Jurkat, Clone E6-1 (cell line): Measurements from ENCODE around the gene ANKRD33. TPM values are rescaled to one million over a fixed set of nuclear protein-coding genes. Genes with fewer than 3 reads are reported as not detected.
A peak's percentile ranks its signal among the peaks of the same experiment; 100 is the strongest.

Source experiments
- DNase-seq: peaks from one replicate; pipeline ENCODE4 v3.0.0-alpha.2; 2011; ENCODE audit warnings: low read depth, low spot score
- H3K4me3 ChIP-seq: 2 replicates; pipeline ENCODE4 v1.5.1; 2011; ENCODE audit warnings: mild to moderate bottlenecking, low read length, control low read depth, moderate library complexity
- polyA plus RNA-seq: library from polyadenylated mRNA; unstranded; fragments of >200 nt; gene quantifications from one replicate; pipeline ENCODE4 v1.2.1, GENCODE V29; 2012; ENCODE audit warnings: missing spikeins; ENCODE audit not compliant: insufficient read length, insufficient read depth

Gene ANKRD33
- not detected for polyA plus RNA-seq

GRCh38 chr12:51887476-51888315 lies at the start of gene ANKRD33:
Gene ANKRD33 (plus strand): TSS chr12:51888103. CDS start chr12:51888187, 84 bp downstream.
- H3K4me3 ChIP-seq = no peak within 1 kb of the TSS

GRCh38 chr12:51838762-51839161 lies 49.1 kb upstream of the ANKRD33 start:
- no peak for DNase-seq
- no peak overlapping the region for H3K4me3 ChIP-seq

More at GRCh38 chr12:51887476-51888315, at the start of gene ANKRD33:
- no peak for DNase-seq

- DNase-seq = no peak
Measured at GRCh38 chr12:51839310-51839947, 48.5 kb upstream of the ANKRD33 start.

GRCh38 chr12:51840966-51841365 lies 46.9 kb upstream of the ANKRD33 start:
- no peak overlapping the region for H3K4me3 ChIP-seq
- no peak for DNase-seq

More at GRCh38 chr12:51839310-51839947, 48.5 kb upstream of the ANKRD33 start:
- no peak overlapping the region for H3K4me3 ChIP-seq

GRCh38 chr12:51841727-51842126 lies 46.2 kb upstream of the ANKRD33 start:
- H3K4me3 ChIP-seq = no peak overlapping the region
- no peak for DNase-seq

- H3K4me3 ChIP-seq = no peak overlapping the region
- no peak for DNase-seq
Measured at GRCh38 chr12:51844854-51845253, 43.0 kb upstream of the ANKRD33 start.

GRCh38 chr12:51845482-51845881 lies 42.4 kb upstream of the ANKRD33 start:
- no peak overlapping the region for H3K4me3 ChIP-seq
- no peak for DNase-seq

GRCh38 chr12:51846271-51846691 lies 41.6 kb upstream of the ANKRD33 start:
- H3K4me3 ChIP-seq = no peak overlapping the region
- no peak for DNase-seq

GRCh38 chr12:51846911-51847642 lies 40.8 kb upstream of the ANKRD33 start:
- peak overlapping the region; percentile 54 for H3K4me3 ChIP-seq
- no peak for DNase-seq

GRCh38 chr12:51847643-51848325 lies 40.1 kb upstream of the ANKRD33 start:
- H3K4me3 ChIP-seq = no peak overlapping the region
- no peak for DNase-seq

- H3K4me3 ChIP-seq = no peak within 1 kb of the TSS
- DNase-seq = no peak
Measured at GRCh38 chr12:51848326-51848727, 39.6 kb upstream of the ANKRD33 start, which contains the start of gene FIGNL2. Gene FIGNL2 (minus strand): TSS chr12:51848718. CDS start chr12:51822413, 26,305 bp downstream.

- no peak overlapping the region for H3K4me3 ChIP-seq
- DNase-seq = no peak
Measured at GRCh38 chr12:51848841-51849735, 38.8 kb upstream of the ANKRD33 start.

GRCh38 chr12:51850081-51850964 lies 37.6 kb upstream of the ANKRD33 start:
- DNase-seq = no peak
- H3K4me3 ChIP-seq = no peak overlapping the region

- no peak overlapping the region for H3K4me3 ChIP-seq
- no peak for DNase-seq
Measured at GRCh38 chr12:51850965-51851299, 37.0 kb upstream of the ANKRD33 start.

GRCh38 chr12:51851413-51852124 lies 36.3 kb upstream of the ANKRD33 start:
- DNase-seq = peak; percentile 21
- no peak overlapping the region for H3K4me3 ChIP-seq

- DNase-seq = no peak
- H3K4me3 ChIP-seq = no peak overlapping the region
Measured at GRCh38 chr12:51852404-51853137, 35.3 kb upstream of the ANKRD33 start.
